ENCODE data around the gene NCOA3.

Gene NCOA3

GRCh38 chr20:47623206-47623605 is 121.5 kb downstream of the NCOA3 start:
- H3K9me3 ChIP-seq (ENCODE audit: control insufficient read depth, low read length), result no peaks in the 10 kb centered on the region
- H3K27me3 ChIP-seq (ENCODE audit: control insufficient read depth, insufficient read depth, low read length), result no peaks in the 10 kb centered on the region
- no peaks in the 10 kb centered on the region for H3K4me1 ChIP-seq (ENCODE audit: control insufficient read depth, insufficient read depth, low read length)
- H3K36me3 ChIP-seq (ENCODE audit: control insufficient read depth, insufficient read depth, low read length), result peaks cover 4% of the 10 kb centered on the region
- no peak overlapping the region for H3K4me3 ChIP-seq (ENCODE audit: low read length)
- H3K9ac ChIP-seq (ENCODE audit: low read length), result no peak overlapping the region

DNA sequence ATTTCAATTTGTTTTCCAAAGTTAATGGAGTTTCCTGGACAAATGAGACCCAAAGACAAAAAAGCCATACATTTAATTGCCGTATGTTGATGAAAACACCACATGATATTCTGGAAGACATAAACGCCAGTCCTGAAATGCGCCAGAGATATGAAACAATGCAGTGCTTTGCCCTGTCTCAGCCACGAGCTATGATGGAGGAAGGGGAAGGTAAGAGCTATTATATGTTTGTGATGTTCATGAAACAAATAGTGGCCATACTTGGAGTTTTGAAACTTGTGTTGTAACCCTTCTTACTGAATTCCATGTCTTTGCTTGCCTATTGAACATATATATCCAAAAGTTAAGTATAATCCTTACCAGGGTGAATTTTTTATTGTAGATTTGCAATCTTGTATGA is 125.9 kb downstream of the NCOA3 start:
- no peaks in the 10 kb centered on the region for H3K9me3 ChIP-seq (ENCODE audit: control insufficient read depth, low read length)
- no peak overlapping the region for H3K4me3 ChIP-seq (ENCODE audit: low read length)
- no peaks in the 10 kb centered on the region for H3K4me1 ChIP-seq (ENCODE audit: control insufficient read depth, insufficient read depth, low read length)
- H3K9ac ChIP-seq (ENCODE audit: low read length), result no peak overlapping the region
- H3K36me3 ChIP-seq (ENCODE audit: control insufficient read depth, insufficient read depth, low read length), result peaks cover 4% of the 10 kb centered on the region
- no peaks in the 10 kb centered on the region for H3K27me3 ChIP-seq (ENCODE audit: control insufficient read depth, insufficient read depth, low read length)

GRCh38 chr20:47629907-47630306 is 128.2 kb downstream of the NCOA3 start:
- no peaks in the 10 kb centered on the region for H3K27me3 ChIP-seq (ENCODE audit: control insufficient read depth, insufficient read depth, low read length)
- no peaks in the 10 kb centered on the region for H3K9me3 ChIP-seq (ENCODE audit: control insufficient read depth, low read length)
- no peaks in the 10 kb centered on the region for H3K4me1 ChIP-seq (ENCODE audit: control insufficient read depth, insufficient read depth, low read length)
- peaks cover 10% of the 10 kb centered on the region for H3K36me3 ChIP-seq (ENCODE audit: control insufficient read depth, insufficient read depth, low read length)
- H3K4me3 ChIP-seq (ENCODE audit: low read length), result no peak overlapping the region
- no peak overlapping the region for H3K9ac ChIP-seq (ENCODE audit: low read length)

- no peaks in the 10 kb centered on the region for H3K9me3 ChIP-seq (ENCODE audit: control insufficient read depth, low read length)
- no peaks in the 10 kb centered on the region for H3K27me3 ChIP-seq (ENCODE audit: control insufficient read depth, insufficient read depth, low read length)
- H3K9ac ChIP-seq (ENCODE audit: low read length), result no peak overlapping the region
- no peak overlapping the region for H3K4me3 ChIP-seq (ENCODE audit: low read length)
- H3K36me3 ChIP-seq (ENCODE audit: control insufficient read depth, insufficient read depth, low read length), result peaks cover 10% of the 10 kb centered on the region
- H3K4me1 ChIP-seq (ENCODE audit: control insufficient read depth, insufficient read depth, low read length), result no peaks in the 10 kb centered on the region
Observed at GRCh38 chr20:47631078-47631477, 129.4 kb downstream of the NCOA3 start.

DNA sequence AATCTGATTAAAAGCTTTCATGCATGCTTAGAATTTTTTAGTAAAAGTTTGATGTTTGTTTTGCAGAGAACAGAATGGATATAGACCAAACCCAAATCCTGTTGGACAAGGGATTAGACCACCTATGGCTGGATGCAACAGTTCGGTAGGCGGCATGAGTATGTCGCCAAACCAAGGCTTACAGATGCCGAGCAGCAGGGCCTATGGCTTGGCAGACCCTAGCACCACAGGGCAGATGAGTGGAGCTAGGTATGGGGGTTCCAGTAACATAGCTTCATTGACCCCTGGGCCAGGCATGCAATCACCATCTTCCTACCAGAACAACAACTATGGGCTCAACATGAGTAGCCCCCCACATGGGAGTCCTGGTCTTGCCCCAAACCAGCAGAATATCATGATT is 133.6 kb downstream of the NCOA3 start:
- no peak overlapping the region for H3K4me3 ChIP-seq (ENCODE audit: low read length)
- peaks cover 12% of the 10 kb centered on the region for H3K36me3 ChIP-seq (ENCODE audit: control insufficient read depth, insufficient read depth, low read length)
- no peaks in the 10 kb centered on the region for H3K9me3 ChIP-seq (ENCODE audit: control insufficient read depth, low read length)
- no peak overlapping the region for H3K9ac ChIP-seq (ENCODE audit: low read length)
- H3K27me3 ChIP-seq (ENCODE audit: control insufficient read depth, insufficient read depth, low read length), result no peaks in the 10 kb centered on the region
- H3K4me1 ChIP-seq (ENCODE audit: control insufficient read depth, insufficient read depth, low read length), result no peaks in the 10 kb centered on the region

GRCh38 chr20:47638851-47639250 is 137.2 kb downstream of the NCOA3 start:
- Histone ChIP-seq H3K9ac (ENCODE audit: low read length) (no peak overlapping the region), H3K9me3 (ENCODE audit: control insufficient read depth, low read length) (no peaks in the 10 kb centered on the region), H3K36me3 (ENCODE audit: control insufficient read depth, insufficient read depth, low read length) (peaks cover 7% of the 10 kb centered on the region), H3K27me3 (ENCODE audit: control insufficient read depth, insufficient read depth, low read length) (no peaks in the 10 kb centered on the region), H3K4me1 (ENCODE audit: control insufficient read depth, insufficient read depth, low read length) (no peaks in the 10 kb centered on the region), H3K4me3 (ENCODE audit: low read length) (no peak overlapping the region)

DNA sequence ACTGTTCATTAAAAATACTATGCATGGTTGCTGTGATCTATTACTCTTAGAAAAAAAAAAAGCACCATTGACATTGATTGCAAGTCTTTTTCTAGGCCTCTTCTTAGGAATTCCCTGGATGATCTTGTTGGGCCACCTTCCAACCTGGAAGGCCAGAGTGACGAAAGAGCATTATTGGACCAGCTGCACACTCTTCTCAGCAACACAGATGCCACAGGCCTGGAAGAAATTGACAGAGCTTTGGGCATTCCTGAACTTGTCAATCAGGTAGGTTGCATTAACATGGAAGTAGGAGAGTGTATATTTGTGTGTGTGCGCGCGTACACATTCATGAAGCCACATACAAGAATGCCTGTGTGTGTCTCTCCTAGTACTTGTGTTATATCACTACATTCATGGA is 140.4 kb downstream of the NCOA3 start:
- Histone ChIP-seq H3K9me3 (ENCODE audit: control insufficient read depth, low read length) (no peaks in the 10 kb centered on the region), H3K4me3 (ENCODE audit: low read length) (no peak overlapping the region), H3K27me3 (ENCODE audit: control insufficient read depth, insufficient read depth, low read length) (no peaks in the 10 kb centered on the region), H3K4me1 (ENCODE audit: control insufficient read depth, insufficient read depth, low read length) (no peaks in the 10 kb centered on the region), H3K9ac (ENCODE audit: low read length) (no peak overlapping the region), H3K36me3 (ENCODE audit: control insufficient read depth, insufficient read depth, low read length) (peaks cover 9% of the 10 kb centered on the region)

- Histone ChIP-seq H3K4me3 (ENCODE audit: low read length) (no peak overlapping the region), H3K9ac (ENCODE audit: low read length) (no peak overlapping the region), H3K9me3 (ENCODE audit: control insufficient read depth, low read length) (no peaks in the 10 kb centered on the region), H3K36me3 (ENCODE audit: control insufficient read depth, insufficient read depth, low read length) (peaks cover 9% of the 10 kb centered on the region), H3K4me1 (ENCODE audit: control insufficient read depth, insufficient read depth, low read length) (no peaks in the 10 kb centered on the region), H3K27me3 (ENCODE audit: control insufficient read depth, insufficient read depth, low read length) (no peaks in the 10 kb centered on the region)
Observed at GRCh38 chr20:47642624-47643023, 140.9 kb downstream of the NCOA3 start.

DNA sequence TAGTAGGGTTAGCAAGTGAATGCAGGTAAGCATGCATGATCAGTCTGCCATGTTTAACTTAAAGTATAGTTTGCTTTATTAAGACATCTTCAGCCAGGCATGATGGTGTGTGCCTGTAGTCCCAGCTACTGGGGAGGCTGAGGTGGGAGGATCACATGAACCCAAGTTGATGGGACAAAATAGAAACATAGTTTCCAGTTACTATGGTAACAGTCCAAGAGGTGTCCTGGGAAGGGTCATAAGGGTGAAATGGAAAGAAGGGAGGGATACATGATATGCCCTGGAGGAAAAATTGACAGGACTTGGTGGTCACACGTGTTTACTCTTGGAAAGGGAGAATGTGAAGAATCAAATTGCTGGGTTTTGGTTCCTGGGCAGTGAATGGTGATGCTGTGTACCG is 143.9 kb downstream of the NCOA3 start:
- Histone ChIP-seq H3K9ac (ENCODE audit: low read length) (no peak overlapping the region), H3K27me3 (ENCODE audit: control insufficient read depth, insufficient read depth, low read length) (no peaks in the 10 kb centered on the region), H3K4me1 (ENCODE audit: control insufficient read depth, insufficient read depth, low read length) (no peaks in the 10 kb centered on the region), H3K4me3 (ENCODE audit: low read length) (no peak overlapping the region), H3K9me3 (ENCODE audit: control insufficient read depth, low read length) (no peaks in the 10 kb centered on the region), H3K36me3 (ENCODE audit: control insufficient read depth, insufficient read depth, low read length) (peaks cover 4% of the 10 kb centered on the region)

DNA sequence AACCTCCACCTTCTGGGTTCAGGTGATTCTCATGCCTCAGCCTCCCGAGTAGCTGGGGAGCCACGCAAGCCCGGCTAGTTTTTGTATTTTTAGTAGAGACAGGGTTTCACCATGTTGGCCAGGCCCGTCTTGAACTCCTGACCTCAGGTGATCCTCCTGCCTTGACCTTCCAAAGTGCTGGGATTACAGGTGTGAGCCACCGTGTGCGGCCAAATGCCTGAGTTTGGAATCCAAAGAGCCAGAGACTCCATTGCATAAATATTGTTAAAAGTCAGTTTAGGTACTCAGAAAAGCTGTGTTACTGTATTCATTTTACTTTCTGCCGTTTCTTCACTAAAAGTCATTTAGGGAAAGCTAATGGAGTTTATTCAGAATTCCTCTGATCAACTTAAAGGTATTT is 146.3 kb downstream of the NCOA3 start:
- no peaks in the 10 kb centered on the region for H3K9me3 ChIP-seq (ENCODE audit: control insufficient read depth, low read length)
- H3K4me1 ChIP-seq (ENCODE audit: control insufficient read depth, insufficient read depth, low read length), result no peaks in the 10 kb centered on the region
- H3K36me3 ChIP-seq (ENCODE audit: control insufficient read depth, insufficient read depth, low read length), result peaks cover 4% of the 10 kb centered on the region
- no peak overlapping the region for H3K9ac ChIP-seq (ENCODE audit: low read length)
- H3K27me3 ChIP-seq (ENCODE audit: control insufficient read depth, insufficient read depth, low read length), result no peaks in the 10 kb centered on the region
- H3K4me3 ChIP-seq (ENCODE audit: low read length), result no peak overlapping the region

- Histone ChIP-seq H3K9ac (ENCODE audit: low read length) (no peak overlapping the region), H3K4me3 (ENCODE audit: low read length) (no peak overlapping the region), H3K27me3 (ENCODE audit: control insufficient read depth, insufficient read depth, low read length) (no peaks in the 10 kb centered on the region), H3K36me3 (ENCODE audit: control insufficient read depth, insufficient read depth, low read length) (peaks cover 4% of the 10 kb centered on the region), H3K9me3 (ENCODE audit: control insufficient read depth, low read length) (no peaks in the 10 kb centered on the region), H3K4me1 (ENCODE audit: control insufficient read depth, insufficient read depth, low read length) (no peaks in the 10 kb centered on the region)
Observed at GRCh38 chr20:47648943-47649342, 147.3 kb downstream of the NCOA3 start.

DNA sequence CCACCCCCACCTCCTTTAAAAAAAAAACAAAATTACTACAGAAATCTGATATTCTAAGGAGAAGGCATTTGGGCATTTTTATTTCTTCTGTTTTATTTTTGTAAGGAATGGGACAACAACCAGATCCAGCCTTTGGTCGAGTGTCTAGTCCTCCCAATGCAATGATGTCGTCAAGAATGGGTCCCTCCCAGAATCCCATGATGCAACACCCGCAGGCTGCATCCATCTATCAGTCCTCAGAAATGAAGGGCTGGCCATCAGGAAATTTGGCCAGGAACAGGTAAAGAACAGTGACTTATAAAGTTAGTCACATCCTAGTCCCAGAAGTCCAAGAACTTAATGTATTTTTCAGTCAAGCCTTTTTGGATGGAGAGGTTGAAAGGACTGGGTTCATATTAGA is 150.6 kb downstream of the NCOA3 start:
- H3K27me3 ChIP-seq (ENCODE audit: control insufficient read depth, insufficient read depth, low read length), result no peaks in the 10 kb centered on the region
- no peaks in the 10 kb centered on the region for H3K36me3 ChIP-seq (ENCODE audit: control insufficient read depth, insufficient read depth, low read length)
- H3K9ac ChIP-seq (ENCODE audit: low read length), result no peak overlapping the region
- H3K4me3 ChIP-seq (ENCODE audit: low read length), result no peak overlapping the region
- no peaks in the 10 kb centered on the region for H3K4me1 ChIP-seq (ENCODE audit: control insufficient read depth, insufficient read depth, low read length)
- no peaks in the 10 kb centered on the region for H3K9me3 ChIP-seq (ENCODE audit: control insufficient read depth, low read length)

- Histone ChIP-seq H3K4me1 (ENCODE audit: control insufficient read depth, insufficient read depth, low read length) (no peaks in the 10 kb centered on the region), H3K27me3 (ENCODE audit: control insufficient read depth, insufficient read depth, low read length) (no peaks in the 10 kb centered on the region), H3K4me3 (ENCODE audit: low read length) (no peak overlapping the region), H3K9me3 (ENCODE audit: control insufficient read depth, low read length) (no peaks in the 10 kb centered on the region), H3K9ac (ENCODE audit: low read length) (no peak overlapping the region), H3K36me3 (ENCODE audit: control insufficient read depth, insufficient read depth, low read length) (no peaks in the 10 kb centered on the region)
Observed at GRCh38 chr20:47652794-47653193, 151.1 kb downstream of the NCOA3 start.
